ENCODE data around the gene PFAS. TPM values are rescaled to one million over a fixed set of nuclear protein-coding genes. Genes with fewer than 3 reads are reported as not detected.

Gene PFAS
- total RNA-seq, 1 donor, result 18.8 TPM

DNA sequence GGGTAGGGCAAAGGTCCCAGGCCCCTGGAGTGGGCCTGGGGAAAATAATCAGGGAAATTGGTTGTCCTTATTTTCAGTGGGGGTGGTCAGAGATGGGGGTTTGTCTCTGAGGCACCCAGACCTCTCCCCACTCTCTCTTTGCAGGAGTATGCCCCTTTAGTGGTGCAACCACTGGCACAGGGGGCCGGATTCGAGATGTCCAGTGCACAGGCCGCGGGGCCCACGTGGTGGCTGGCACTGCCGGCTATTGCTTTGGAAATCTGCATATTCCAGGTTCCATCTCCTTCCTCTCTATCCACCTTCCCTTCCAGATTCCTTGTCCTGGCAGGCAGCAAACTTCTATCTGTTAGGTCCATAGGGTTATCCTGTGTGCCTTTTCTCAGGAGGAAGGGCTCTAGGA lies 7.6 kb downstream of the PFAS start:
- H3K4me1 ChIP-seq (ENCODE audit: insufficient read depth, low read length), result no peaks in the 10 kb centered on the region
- TF ChIP-seq, protein P1, sequence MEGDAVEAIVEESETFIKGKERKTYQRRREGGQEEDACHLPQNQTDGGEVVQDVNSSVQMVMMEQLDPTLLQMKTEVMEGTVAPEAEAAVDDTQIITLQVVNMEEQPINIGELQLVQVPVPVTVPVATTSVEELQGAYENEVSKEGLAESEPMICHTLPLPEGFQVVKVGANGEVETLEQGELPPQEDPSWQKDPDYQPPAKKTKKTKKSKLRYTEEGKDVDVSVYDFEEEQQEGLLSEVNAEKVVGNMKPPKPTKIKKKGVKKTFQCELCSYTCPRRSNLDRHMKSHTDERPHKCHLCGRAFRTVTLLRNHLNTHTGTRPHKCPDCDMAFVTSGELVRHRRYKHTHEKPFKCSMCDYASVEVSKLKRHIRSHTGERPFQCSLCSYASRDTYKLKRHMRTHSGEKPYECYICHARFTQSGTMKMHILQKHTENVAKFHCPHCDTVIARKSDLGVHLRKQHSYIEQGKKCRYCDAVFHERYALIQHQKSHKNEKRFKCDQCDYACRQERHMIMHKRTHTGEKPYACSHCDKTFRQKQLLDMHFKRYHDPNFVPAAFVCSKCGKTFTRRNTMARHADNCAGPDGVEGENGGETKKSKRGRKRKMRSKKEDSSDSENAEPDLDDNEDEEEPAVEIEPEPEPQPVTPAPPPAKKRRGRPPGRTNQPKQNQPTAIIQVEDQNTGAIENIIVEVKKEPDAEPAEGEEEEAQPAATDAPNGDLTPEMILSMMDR (IDR thresholded peaks at IDR 0.05; ENCODE audit: extremely low read depth, low read depth, low read length), result no peak

GRCh38 chr17:8257801-8258200 lies 8.7 kb downstream of the PFAS start:
- H3K4me3 ChIP-seq (ENCODE audit: insufficient read depth, low read length), result no peak overlapping the region
- H3K36me3 ChIP-seq (ENCODE audit: insufficient read depth, low read length), result peaks cover 36% of the 10 kb centered on the region

More for the DNA sequence above, 7.6 kb downstream of the PFAS start:
- Histone ChIP-seq H3K4me2 (ENCODE audit: insufficient read depth, low read length) (no peak overlapping the region), H3K9me3 (ENCODE audit: low read depth, low read length) (no peaks in the 10 kb centered on the region), H4K20me1 (ENCODE audit: insufficient read depth, low read length) (no peaks in the 10 kb centered on the region), H3K36me3 (ENCODE audit: insufficient read depth, low read length) (peaks cover 34% of the 10 kb centered on the region), H2AFZ (ENCODE audit: low read length) (no peak overlapping the region), H3K27ac (ENCODE audit: low read depth, low read length) (no peak overlapping the region), H3K79me2 (ENCODE audit: insufficient read depth, low read length) (peaks cover 10% of the 10 kb centered on the region), H3K4me3 (ENCODE audit: insufficient read depth, low read length) (no peak overlapping the region), H3K27me3 (ENCODE audit: insufficient read depth, low read length) (no peaks in the 10 kb centered on the region)
- no peak for DNase-seq (ENCODE audit: insufficient read length, low spot score, missing footprints)

DNA sequence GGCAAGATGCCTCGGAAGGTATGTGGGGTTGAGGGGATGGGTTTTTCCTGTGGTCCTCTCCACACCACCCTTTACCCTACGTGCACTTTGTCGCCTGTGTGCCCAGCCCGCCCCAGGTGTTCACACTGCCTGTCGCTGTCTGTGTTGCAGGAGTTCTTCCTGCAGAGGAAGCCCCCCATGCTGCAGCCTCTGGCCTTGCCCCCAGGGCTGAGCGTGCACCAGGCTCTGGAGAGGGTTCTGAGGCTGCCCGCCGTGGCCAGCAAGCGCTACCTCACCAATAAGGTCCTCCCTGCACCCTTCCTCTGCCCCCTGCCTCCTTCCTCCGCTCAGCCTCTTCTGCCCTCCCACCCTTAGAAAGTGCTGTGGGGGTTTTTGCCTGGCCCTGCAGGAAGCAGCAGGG lies 15.2 kb downstream of the PFAS start:
- no peaks in the 10 kb centered on the region for H3K4me1 ChIP-seq (ENCODE audit: insufficient read depth, low read length)
- no peak overlapping the region for H3K27ac ChIP-seq (ENCODE audit: low read depth, low read length)
- H3K9me3 ChIP-seq (ENCODE audit: low read depth, low read length), result no peaks in the 10 kb centered on the region
- TF ChIP-seq, protein P1 (IDR thresholded peaks at IDR 0.05; ENCODE audit: extremely low read depth, low read depth, low read length), result no peak
- H3K36me3 ChIP-seq (ENCODE audit: insufficient read depth, low read length), result peaks cover 43% of the 10 kb centered on the region
- H2AFZ ChIP-seq (ENCODE audit: low read length), result no peak overlapping the region
- no peak overlapping the region for H3K4me3 ChIP-seq (ENCODE audit: insufficient read depth, low read length)
- no peaks in the 10 kb centered on the region for H3K79me2 ChIP-seq (ENCODE audit: insufficient read depth, low read length)
- H3K27me3 ChIP-seq (ENCODE audit: insufficient read depth, low read length), result no peaks in the 10 kb centered on the region
- H3K4me2 ChIP-seq (ENCODE audit: insufficient read depth, low read length), result no peak overlapping the region
- DNase-seq (ENCODE audit: insufficient read length, low spot score, missing footprints), result peak; percentile 9
- H4K20me1 ChIP-seq (ENCODE audit: insufficient read depth, low read length), result no peaks in the 10 kb centered on the region

More at GRCh38 chr17:8257801-8258200, 8.7 kb downstream of the PFAS start:
- H3K9me3 ChIP-seq (ENCODE audit: low read depth, low read length), result no peaks in the 10 kb centered on the region
- no peak for DNase-seq (ENCODE audit: insufficient read length, low spot score, missing footprints)
- H3K27me3 ChIP-seq (ENCODE audit: insufficient read depth, low read length), result no peaks in the 10 kb centered on the region
- no peak overlapping the region for H3K4me2 ChIP-seq (ENCODE audit: insufficient read depth, low read length)
- no peak overlapping the region for H3K27ac ChIP-seq (ENCODE audit: low read depth, low read length)
- no peaks in the 10 kb centered on the region for H3K4me1 ChIP-seq (ENCODE audit: insufficient read depth, low read length)
- no peak overlapping the region for H2AFZ ChIP-seq (ENCODE audit: low read length)
- TF ChIP-seq, protein P1 (IDR thresholded peaks at IDR 0.05; ENCODE audit: extremely low read depth, low read depth, low read length), result no peak
- H3K79me2 ChIP-seq (ENCODE audit: insufficient read depth, low read length), result peaks cover 4% of the 10 kb centered on the region
- no peaks in the 10 kb centered on the region for H4K20me1 ChIP-seq (ENCODE audit: insufficient read depth, low read length)

DNA sequence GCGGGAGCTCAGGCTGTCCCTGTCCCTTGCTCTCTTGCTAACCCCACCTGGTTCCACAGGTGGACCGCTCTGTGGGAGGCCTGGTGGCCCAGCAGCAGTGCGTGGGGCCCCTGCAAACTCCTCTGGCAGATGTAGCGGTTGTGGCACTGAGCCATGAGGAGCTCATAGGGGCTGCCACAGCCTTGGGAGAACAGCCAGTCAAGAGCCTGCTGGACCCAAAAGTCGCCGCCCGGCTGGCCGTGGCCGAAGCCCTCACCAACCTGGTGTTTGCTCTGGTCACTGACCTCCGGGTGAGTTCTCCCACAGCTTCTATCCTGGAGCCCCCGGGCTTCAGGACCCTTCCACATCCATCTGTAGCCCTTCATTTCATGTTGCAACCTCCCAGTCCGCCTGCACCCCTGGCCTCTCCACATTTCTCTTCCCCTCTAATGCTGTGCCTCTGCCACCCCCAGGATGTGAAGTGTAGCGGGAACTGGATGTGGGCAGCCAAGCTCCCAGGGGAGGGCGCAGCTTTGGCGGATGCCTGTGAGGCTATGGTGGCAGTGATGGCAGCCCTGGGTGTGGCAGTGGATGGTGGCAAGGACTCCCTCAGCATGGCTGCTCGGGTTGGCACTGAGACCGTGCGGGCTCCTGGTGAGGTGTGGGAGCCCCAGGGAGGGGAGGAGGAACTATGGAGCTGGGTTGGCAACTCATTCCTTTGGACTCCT lies 15.9 kb downstream of the PFAS start:
- no peaks in the 10 kb centered on the region for H3K9me3 ChIP-seq (ENCODE audit: low read depth, low read length)
- H3K4me1 ChIP-seq (ENCODE audit: insufficient read depth, low read length), result no peaks in the 10 kb centered on the region
- DNase-seq (ENCODE audit: insufficient read length, low spot score, missing footprints), result no peak
- no peaks in the 10 kb centered on the region for H3K79me2 ChIP-seq (ENCODE audit: insufficient read depth, low read length)
- peaks cover 45% of the 10 kb centered on the region for H3K36me3 ChIP-seq (ENCODE audit: insufficient read depth, low read length)
- H3K27ac ChIP-seq (ENCODE audit: low read depth, low read length), result no peak overlapping the region
- H3K4me2 ChIP-seq (ENCODE audit: insufficient read depth, low read length), result no peak overlapping the region
- TF ChIP-seq, protein P1 (IDR thresholded peaks at IDR 0.05; ENCODE audit: extremely low read depth, low read depth, low read length), result no peak
- no peak overlapping the region for H3K4me3 ChIP-seq (ENCODE audit: insufficient read depth, low read length)
- no peak overlapping the region for H2AFZ ChIP-seq (ENCODE audit: low read length)
- no peaks in the 10 kb centered on the region for H4K20me1 ChIP-seq (ENCODE audit: insufficient read depth, low read length)
- no peaks in the 10 kb centered on the region for H3K27me3 ChIP-seq (ENCODE audit: insufficient read depth, low read length)

All from osteoblast (primary cell).